K562 (cell line): ENCODE data around the gene SETX. TPM values are rescaled to one million over a fixed set of nuclear protein-coding genes. Genes with fewer than 3 reads are reported as not detected.

Experiments
- ATAC-seq: fragments of 200-7000 bp; cut with Tn5 transposase; 3 replicates; pipeline ENCODE4 v1.9.1; 2020; ENCODE audit warnings: moderate library complexity
- BruUV-seq: library from RNA; stranded (reverse); fragments of 400-500 nt; replicated peaks from 2 replicates; lab custom pipeline; 2021; lab: Mats Ljungman, UMichigan
- CTCF ChIA-PET: fragments of 300-600 bp; formaldehyde crosslinking; extraction: SDS; loops from one replicate; lab custom pipeline; 2021; ENCODE audit warnings: low intra/inter-chr PET ratio; lab: Yijun Ruan, JAX
- POLR2A ChIA-PET: fragments of 300-600, 350-650 bp; sonication (Branson Sonifier 250); formaldehyde crosslinking; extraction: SDS; loops from one replicate; lab custom pipeline; 2021; ENCODE audit warnings: antibody characterized with exemption, inconsistent platforms; lab: Yijun Ruan, JAX
- DNase-seq, 4 experiments: peaks; one replicate each; pipeline versions ENCODE4 v3.0.0 to v3.0.0-alpha.2; 2011 to 2018; ENCODE audit warnings: low spot score in 3 of 4, mixed read lengths in 3 of 4; ENCODE audit errors: extremely low read depth in 1 of 4
- FAIRE-seq: peaks from 2 replicates; lab custom pipeline; 2011; peaks lifted over from hg19 to GRCh38; lab: Jason Lieb, UNC
- H2AFZ ChIP-seq: 2 replicates; pipeline ENCODE4 v1.6.0; 2011; ENCODE audit warnings: low read depth, low read length, control low read depth, inconsistent platforms
- H3K27ac ChIP-seq: fragments of 200-600 bp; 3 replicates; pipeline ENCODE4 v1.8.0; 2011; ENCODE audit warnings: low read depth, mild to moderate bottlenecking, control low read depth, inconsistent platforms, low read length, moderate library complexity, mixed read lengths; ENCODE audit errors: extremely low read depth
- H3K27me3 ChIP-seq, 2 experiments: fragments of 300-600 bp in 1 of 2; 2 replicates in 1 of 2; 3 replicates in 1 of 2; pipeline versions ENCODE4 v1.6.0 to v1.8.0; 2011; ENCODE audit warnings: inconsistent platforms in 2 of 2, low read length in 2 of 2, mild to moderate bottlenecking in 1 of 2, mixed read lengths in 1 of 2, moderate library complexity in 1 of 2; ENCODE audit not compliant: control insufficient read depth in 2 of 2, insufficient read depth in 2 of 2
- H3K36me3 ChIP-seq: fragments of 300-600 bp; 3 replicates; pipeline ENCODE4 v1.8.0; 2011; ENCODE audit warnings: mild to moderate bottlenecking, low read length, inconsistent platforms; ENCODE audit not compliant: control insufficient read depth, insufficient read depth
- H3K4me1 ChIP-seq, 2 experiments: fragments of 200-600 bp in 1 of 2; replicated peaks in 1 of 2; 2 replicates in 1 of 2; 3 replicates in 1 of 2; pipeline versions ENCODE4 v1.5.1 to v1.8.0; 2011; ENCODE audit warnings: inconsistent platforms in 2 of 2, low read length in 2 of 2, mild to moderate bottlenecking in 1 of 2, mixed read lengths in 1 of 2, moderate library complexity in 1 of 2; ENCODE audit not compliant: control insufficient read depth in 2 of 2, insufficient read depth in 2 of 2
- H3K4me2 ChIP-seq: 2 replicates; pipeline ENCODE4 v1.6.1; 2011; ENCODE audit warnings: low read length, control low read depth, inconsistent platforms, mixed read lengths; ENCODE audit not compliant: insufficient read depth
- H3K4me3 ChIP-seq: fragments of 200-600 bp; sonication (generic), shearing (Covaris generic); 2 replicates; pipeline ENCODE4 v1.5.1; 2016; ENCODE audit warnings: control low read depth, inconsistent platforms
- H3K79me2 ChIP-seq: fragments of 200-600 bp; 3 replicates; pipeline ENCODE4 v1.8.0; 2011; ENCODE audit warnings: low read length, inconsistent platforms; ENCODE audit not compliant: control insufficient read depth, insufficient read depth
- H3K9ac ChIP-seq, 2 experiments: 2 replicates each; pipeline versions ENCODE4 v1.6.0 to v1.6.1; 2011; ENCODE audit warnings: low read depth in 2 of 2, low read length in 2 of 2, control low read depth in 1 of 2, inconsistent platforms in 1 of 2, mild to moderate bottlenecking in 1 of 2, mixed read lengths in 1 of 2; ENCODE audit not compliant: insufficient read depth in 1 of 2
- H3K9me1 ChIP-seq: one replicate; pipeline ENCODE4 v1.6.0; 2011; ENCODE audit warnings: inconsistent platforms, mild to moderate bottlenecking, low read length, moderate library complexity; ENCODE audit not compliant: control insufficient read depth, insufficient read depth
- H3K9me3 ChIP-seq: replicated peaks from 2 replicates; pipeline ENCODE4 v1.5.1; 2011; ENCODE audit warnings: low read depth, low read length, inconsistent platforms; ENCODE audit not compliant: control insufficient read depth, insufficient read depth
- H4K20me1 ChIP-seq: replicated peaks from 2 replicates; pipeline ENCODE4 v1.6.1; 2011; ENCODE audit warnings: low read length, inconsistent platforms, mixed read lengths; ENCODE audit not compliant: control insufficient read depth, insufficient read depth
- EWSR1 ChIP-seq: fragments of 450-650 bp; IDR thresholded peaks from 2 replicates; pipeline ENCODE4 v1.6.1; 2018; ENCODE audit warnings: borderline replicate concordance, mild to moderate bottlenecking, low read depth, moderate library complexity; ENCODE audit not compliant: partially characterized antibody
- RREB1 ChIP-seq: fragments of 250-450 bp; sonication (Bioruptor Pico); IDR thresholded peaks from 2 replicates; pipeline ENCODE4 v1.4.0; 2020
- SIN3B ChIP-seq: fragments of 450-650 bp; IDR thresholded peaks from 2 replicates; pipeline ENCODE4 v1.6.1; 2017; ENCODE audit warnings: low read depth, mild to moderate bottlenecking, moderate library complexity
- ZFP36 ChIP-seq: fragments of 150-350 bp; IDR thresholded peaks from 2 replicates; pipeline ENCODE4 v1.6.1; 2018; ENCODE audit warnings: low read length, low read depth; ENCODE audit not compliant: partially characterized antibody
- ZNF707 ChIP-seq: fragments of 250-450 bp; sonication (Bioruptor Pico); conservative IDR thresholded peaks from 2 replicates; pipeline ENCODE4 v1.8.0; 2022; ENCODE audit warnings: inconsistent platforms, mild to moderate bottlenecking, moderate library complexity
- WGBS: fragments of 100-300 bp; shearing (Covaris generic); methylation state at CpG from one replicate; pipeline ENCODE4 v1.1.6; 2016; ENCODE audit warnings: low coverage, mixed read lengths; ENCODE audit not compliant: insufficient coverage; ENCODE audit errors: missing lambda C conversion rate; 5-methylcytosine and 5-hydroxymethylcytosine counted together
- in situ Hi-C: fragments of 300-500 bp; cut with MboI; formaldehyde crosslinking; loops from 4 replicates; pipeline ENCODE4 v1.15.0; 2018; ENCODE audit warnings: inconsistent platforms, mixed read lengths
- intact Hi-C: fragments of 100-400 bp; cut with micrococcal nuclease; formaldehyde crosslinking; loops from 2 replicates; pipeline ENCODE4 v1.14.2; 2022
- polyA plus RNA-seq, 8 experiments: library from polyadenylated mRNA; depleted of rRNA in 4 of 8; stranded (reverse) in 5 of 8; unstranded in 3 of 8; fragments of >200 nt; fragmentation: Nextera tagmentation in 2 of 8; fragmentation: Illumina TruSeq in 1 of 8; extraction: Ambion mirVana in 2 of 8; extraction: Trizol in 1 of 8; gene quantifications; 2 replicates each; pipeline versions ENCODE4 v1.2.1 to v1.2.3, GENCODE V29; 2011 to 2014; ENCODE audit warnings: inconsistent platforms in 1 of 8, missing spikeins in 1 of 8
- total RNA-seq, 7 experiments: library from RNA; depleted of rRNA in 6 of 7; stranded (reverse); fragments of >200 nt in 6 of 7; fragmentation: Illumina TruSeq in 2 of 7; extraction: Trizol in 2 of 7; gene quantifications; 2 replicates each; pipeline versions ENCODE4 v1.2.1 to v1.2.3, GENCODE V29; 2011 to 2021; ENCODE audit warnings: low replicate concordance in 1 of 7

The SETX gene
- total and polyA plus RNA-seq, 9 of the 15 experiments (the other 6 are each of a cell fraction or from before 2014, with no cell fraction given), result 8.7 to 45.7 (median 28.7) TPM

- no peaks in the 10 kb centered on the region; the same call in 1 of the 2 replicates for H4K20me1 ChIP-seq
- ChIA-PET POLR2A (interaction anchor here (0.7 to 1.0 kb wide), 2 partner anchors 19 to 24 kb away, joined by 3 to 4 read pairs; no protein-coding TSS in a partner anchor), CTCF (no interaction called here)
These were observed 61.6 kb downstream of the SETX start for GRCh38 chr9:132293145-132293721.

More at GRCh38 chr9:132293145-132293721, 61.6 kb downstream of the SETX start:
- H3K36me3 ChIP-seq, result peaks cover 70% of the 10 kb centered on the region
- 96% methylated on average over 13 of the region's 13 CpGs for WGBS
- H3K9me1 ChIP-seq, result no peaks in the 10 kb centered on the region
- no peaks in the 10 kb centered on the region for H3K9me3 ChIP-seq
- in situ Hi-C loops, result no loop called here
- H3K4me2 ChIP-seq, result no peak overlapping the region
- H3K27ac ChIP-seq, result no peak overlapping the region
- peaks cover 0 to 3% of the 10 kb centered on the region in 2 experiments; a peak in 1 of 5 replicates for H3K4me1 ChIP-seq
- no peaks in the 10 kb centered on the region for H3K79me2 ChIP-seq
- ATAC-seq (no peak), FAIRE-seq (no peak), DNase-seq (no peak)
- H3K27me3 ChIP-seq, result no peaks in the 10 kb centered on the region
- BruUV-seq, result no TSS peak
- no peak overlapping the region for H3K9ac ChIP-seq
- TF ChIP-seq RREB1 (CRISPR knock-in tag) (no peak), EWSR1 (no peak), ZFP36 (no peak), ZNF707 (CRISPR knock-in tag) (no peak), SIN3B (no peak)
- intact Hi-C loops, result no loop called here
- no peak overlapping the region for H3K4me3 ChIP-seq
- H2AFZ ChIP-seq, result no peak overlapping the region
